GM06990 (cell line): ENCODE measurements around the gene FRY.

ENCODE experiments used
- DNase-seq: peaks from one replicate; pipeline ENCODE4 v3.0.0-alpha.2; 2011; ENCODE audit not compliant: insufficient read length; ENCODE audit errors: extremely low read depth
- H3K27me3 ChIP-seq: replicated peaks from 2 replicates; pipeline ENCODE4 v1.6.0; 2011; ENCODE audit warnings: low read length; ENCODE audit not compliant: control insufficient read depth, insufficient read depth
- H3K36me3 ChIP-seq: 2 replicates; pipeline ENCODE4 v1.5.1; 2011; ENCODE audit warnings: low read length; ENCODE audit not compliant: control insufficient read depth, insufficient read depth
- H3K4me3 ChIP-seq: replicated peaks from 2 replicates; pipeline ENCODE4 v1.5.1; 2011; ENCODE audit warnings: low read depth, mild to moderate bottlenecking, control low read depth, low read length
- TF ChIP-seq, protein P1 (sequence below): IDR thresholded peaks from 2 replicates; pipeline ENCODE4 v1.5.1; 2011; ENCODE audit warnings: low read length, control low read depth, mild to moderate bottlenecking, inconsistent platforms; ENCODE audit not compliant: insufficient read depth, poor library complexity, severe bottlenecking

FRY gene

DNA sequence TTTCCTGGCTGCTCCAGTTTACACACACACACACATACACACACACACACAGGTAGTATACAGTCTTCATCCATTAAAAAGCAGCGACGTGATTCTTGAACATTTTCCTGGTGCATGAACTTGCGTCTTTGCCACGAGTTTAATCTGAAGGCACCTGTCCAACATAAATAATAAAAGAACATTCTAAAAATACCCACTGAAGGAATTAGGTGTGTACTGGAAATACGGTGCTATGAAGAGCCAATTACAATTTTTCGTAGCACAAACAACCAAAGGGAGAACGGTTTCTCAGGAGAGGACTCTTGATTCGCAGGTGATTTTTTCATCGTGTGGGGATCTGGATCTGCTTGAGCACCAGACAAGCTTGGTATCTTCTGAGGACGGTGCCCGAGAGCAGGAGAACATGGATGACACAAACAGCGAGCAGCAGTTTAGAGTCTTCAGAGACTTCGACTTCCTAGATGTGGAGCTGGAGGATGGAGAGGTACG lies 222.4 kb downstream of the FRY start:
- DNase-seq = no peak
- TF ChIP-seq, protein P1, sequence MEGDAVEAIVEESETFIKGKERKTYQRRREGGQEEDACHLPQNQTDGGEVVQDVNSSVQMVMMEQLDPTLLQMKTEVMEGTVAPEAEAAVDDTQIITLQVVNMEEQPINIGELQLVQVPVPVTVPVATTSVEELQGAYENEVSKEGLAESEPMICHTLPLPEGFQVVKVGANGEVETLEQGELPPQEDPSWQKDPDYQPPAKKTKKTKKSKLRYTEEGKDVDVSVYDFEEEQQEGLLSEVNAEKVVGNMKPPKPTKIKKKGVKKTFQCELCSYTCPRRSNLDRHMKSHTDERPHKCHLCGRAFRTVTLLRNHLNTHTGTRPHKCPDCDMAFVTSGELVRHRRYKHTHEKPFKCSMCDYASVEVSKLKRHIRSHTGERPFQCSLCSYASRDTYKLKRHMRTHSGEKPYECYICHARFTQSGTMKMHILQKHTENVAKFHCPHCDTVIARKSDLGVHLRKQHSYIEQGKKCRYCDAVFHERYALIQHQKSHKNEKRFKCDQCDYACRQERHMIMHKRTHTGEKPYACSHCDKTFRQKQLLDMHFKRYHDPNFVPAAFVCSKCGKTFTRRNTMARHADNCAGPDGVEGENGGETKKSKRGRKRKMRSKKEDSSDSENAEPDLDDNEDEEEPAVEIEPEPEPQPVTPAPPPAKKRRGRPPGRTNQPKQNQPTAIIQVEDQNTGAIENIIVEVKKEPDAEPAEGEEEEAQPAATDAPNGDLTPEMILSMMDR = no peak
- Histone ChIP-seq H3K27me3 (no peaks in the 10 kb centered on the region), H3K4me3 (no peak overlapping the region), H3K36me3 (no peaks in the 10 kb centered on the region)

DNA sequence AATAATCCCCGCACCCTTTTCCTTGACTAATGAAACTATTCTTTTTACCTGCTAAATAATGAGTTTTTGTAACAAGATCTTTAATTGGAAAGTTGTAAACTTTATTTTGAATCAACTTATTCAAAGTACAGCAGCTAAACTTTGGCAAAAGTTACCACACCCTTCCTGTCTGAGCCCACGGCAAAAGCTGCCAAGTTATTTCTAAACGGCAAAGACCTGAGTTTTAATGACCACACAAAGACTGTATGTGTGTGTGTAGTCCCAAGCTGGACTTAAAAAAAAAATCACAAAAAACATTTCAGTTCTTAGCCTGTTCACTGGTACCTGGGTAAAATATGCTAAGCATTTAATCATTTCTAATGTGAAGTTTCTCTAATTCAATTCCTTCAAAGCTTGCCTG lies 222.8 kb downstream of the FRY start:
- Histone ChIP-seq H3K4me3 (no peak overlapping the region), H3K36me3 (no peaks in the 10 kb centered on the region), H3K27me3 (no peaks in the 10 kb centered on the region)
- DNase-seq = no peak
- TF ChIP-seq, protein P1 = no peak

DNA sequence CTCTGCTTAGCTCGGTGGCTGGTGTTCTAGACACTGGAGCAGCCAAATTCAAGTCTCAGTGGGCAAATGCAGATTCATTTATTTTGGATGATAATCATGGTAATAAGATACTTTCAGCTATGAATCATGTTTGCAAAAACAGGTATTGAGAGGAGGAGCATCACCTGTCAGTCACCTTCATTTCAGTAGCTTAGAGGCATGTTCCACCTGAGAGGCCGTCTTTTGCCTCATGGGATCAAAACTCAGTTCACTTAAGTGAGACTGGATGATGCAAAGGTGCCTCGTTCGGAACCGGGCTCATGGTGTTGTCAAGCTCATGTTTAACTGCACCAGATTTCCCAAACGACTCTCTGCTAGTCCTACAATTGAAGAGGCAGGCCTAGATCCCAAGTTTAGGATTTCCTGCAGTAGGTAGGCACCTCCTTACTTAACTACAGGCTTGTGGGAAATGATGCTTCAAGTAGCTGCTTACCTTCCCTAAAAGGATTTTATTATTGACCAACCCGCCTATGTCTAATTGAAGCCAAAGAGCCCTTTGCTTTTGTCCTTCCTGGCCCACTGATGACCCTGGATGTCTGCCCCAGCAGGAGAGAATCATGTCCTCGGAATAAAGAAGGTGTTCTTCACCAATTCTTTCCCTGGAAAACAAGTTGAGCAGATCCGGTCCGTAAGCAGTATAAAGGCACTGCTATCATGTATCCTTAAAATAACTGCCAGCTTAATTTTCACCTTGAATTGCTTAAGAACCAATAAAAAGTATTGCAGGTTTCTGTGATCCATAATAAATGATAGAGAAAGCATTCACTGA lies 223.5 kb downstream of the FRY start:
- Histone ChIP-seq H3K36me3 (no peaks in the 10 kb centered on the region), H3K27me3 (no peaks in the 10 kb centered on the region), H3K4me3 (no peak overlapping the region)
- TF ChIP-seq, protein P1 = no peak
- DNase-seq = no peak

DNA sequence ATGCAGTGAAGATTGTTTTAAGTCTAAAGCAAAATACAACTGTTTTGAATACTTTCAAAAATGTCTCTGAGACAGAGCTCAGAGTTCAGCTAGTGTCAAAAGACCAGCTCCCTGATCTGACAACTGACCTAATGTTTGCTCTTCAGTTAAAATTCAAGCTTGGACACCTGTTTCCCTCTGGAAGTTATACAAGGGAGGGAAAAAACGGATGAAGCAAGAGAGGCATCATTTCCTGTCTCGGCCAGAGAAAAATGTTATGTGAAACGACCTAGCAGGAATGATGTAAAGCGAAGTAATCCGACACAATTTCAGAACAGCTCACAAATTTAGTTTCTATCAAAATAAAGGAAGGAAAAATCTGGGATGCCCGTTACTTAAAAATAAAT lies 224.1 kb downstream of the FRY start:
- no peaks in the 10 kb centered on the region for H3K27me3 ChIP-seq
- H3K36me3 ChIP-seq = no peaks in the 10 kb centered on the region
- TF ChIP-seq, protein P1 = no peak
- no peak overlapping the region for H3K4me3 ChIP-seq
- no peak for DNase-seq

DNA sequence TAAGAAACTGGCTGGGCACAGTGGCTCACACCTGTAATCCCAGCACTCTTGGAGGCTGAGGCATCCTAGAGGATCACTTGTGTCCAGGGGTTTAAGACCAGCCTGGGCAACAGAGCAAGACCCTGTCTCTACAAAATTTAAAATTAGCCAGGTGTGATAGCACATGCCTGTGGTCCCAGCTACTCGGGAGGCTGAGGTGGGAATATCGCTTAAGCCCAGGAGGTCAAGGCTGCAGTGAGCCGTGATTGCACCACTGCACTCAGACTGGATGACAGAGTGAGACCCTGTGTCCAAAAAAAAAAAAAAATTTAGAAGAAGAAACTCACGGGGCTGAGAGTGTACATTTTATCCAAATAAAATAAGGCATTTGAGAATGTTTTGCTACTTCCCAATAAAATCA lies 224.7 kb downstream of the FRY start:
- Histone ChIP-seq H3K4me3 (no peak overlapping the region), H3K36me3 (no peaks in the 10 kb centered on the region), H3K27me3 (no peaks in the 10 kb centered on the region)
- TF ChIP-seq, protein P1 = no peak
- DNase-seq = no peak
